Measurements from ENCODE around the gene ERGIC1. TPM values are rescaled to one million over a fixed set of nuclear protein-coding genes. Genes with fewer than 3 reads are reported as not detected.

Gene ERGIC1
- total RNA-seq, 1 experiment from 2014 or later, result 159 TPM

GRCh38 chr5:172827841-172828240 lies 6.2 kb upstream of the ERGIC1 start:
- no peak for DNase-seq (ENCODE audit: low spot score)

- no peak for DNase-seq (ENCODE audit: low spot score)
Observed at GRCh38 chr5:172828911-172829431, 5.1 kb upstream of the ERGIC1 start.

- DNase-seq (ENCODE audit: low spot score), result no peak
Observed at GRCh38 chr5:172830275-172830799, 3.7 kb upstream of the ERGIC1 start.

- no peak for DNase-seq (ENCODE audit: low spot score)
Observed at GRCh38 chr5:172830876-172831662, 3.0 kb upstream of the ERGIC1 start.

- no peak for DNase-seq (ENCODE audit: low spot score)
Observed at GRCh38 chr5:172832383-172833315, 1.4 kb upstream of the ERGIC1 start.

GRCh38 chr5:172833372-172833685 lies 722 bp upstream of the ERGIC1 start:
- DNase-seq (ENCODE audit: low spot score), result no peak

- no peak for DNase-seq (ENCODE audit: low spot score)
Observed at GRCh38 chr5:172834415-172835289, 601 bp downstream of the ERGIC1 start.

GRCh38 chr5:172835290-172835993 lies 1.4 kb downstream of the ERGIC1 start:
- no peak for DNase-seq (ENCODE audit: low spot score)

- no peak for DNase-seq (ENCODE audit: low spot score)
Observed at GRCh38 chr5:172835994-172836356, 1.9 kb downstream of the ERGIC1 start.

GRCh38 chr5:172837640-172838039 lies 3.6 kb downstream of the ERGIC1 start:
- peak; percentile 92 for DNase-seq (ENCODE audit: low spot score)

GRCh38 chr5:172838151-172838875 lies 4.3 kb downstream of the ERGIC1 start:
- no peak for DNase-seq (ENCODE audit: low spot score)

GRCh38 chr5:172839669-172840431 lies 5.8 kb downstream of the ERGIC1 start:
- no peak for DNase-seq (ENCODE audit: low spot score)

- no peak for DNase-seq (ENCODE audit: low spot score)
Observed at GRCh38 chr5:172840432-172841154, 6.5 kb downstream of the ERGIC1 start.

GRCh38 chr5:172841256-172841655 lies 7.2 kb downstream of the ERGIC1 start:
- DNase-seq (ENCODE audit: low spot score), result no peak

GRCh38 chr5:172843825-172844576 lies 9.9 kb downstream of the ERGIC1 start:
- no peak for DNase-seq (ENCODE audit: low spot score)

- DNase-seq (ENCODE audit: low spot score), result no peak
Observed at GRCh38 chr5:172844577-172844838, 10.5 kb downstream of the ERGIC1 start.

- DNase-seq (ENCODE audit: low spot score), result no peak
Observed at GRCh38 chr5:172845154-172845553, 11.1 kb downstream of the ERGIC1 start.

GRCh38 chr5:172845576-172845975 lies 11.5 kb downstream of the ERGIC1 start:
- no peak for DNase-seq (ENCODE audit: low spot score)
